ENCODE data around the gene UROC1. TPM values are rescaled to one million over a fixed set of nuclear protein-coding genes. Genes with fewer than 3 reads are reported as not detected.
A peak's percentile ranks its signal among the peaks of the same experiment; 100 is the strongest.

Gene UROC1
- total RNA-seq, 1 donor from 2014 or later: not detected

GRCh38 chr3:126522363-126522788 lies 4.8 kb upstream of the UROC1 start:
- peak; percentile 75 for DNase-seq (ENCODE audit: missing footprints)
- intact Hi-C loops (cut with DNase I): loop anchor here (2.0 to 10.0 kb wide), 4 partner anchors 50 to 1022 kb away; partner anchors contain the start of gene TXNRD3
- no peak for ATAC-seq

- intact Hi-C loops (cut with DNase I): loop anchor here (5.0 to 10.0 kb wide), 3 partner anchors 51 to 936 kb away; partner anchors contain the start of gene TXNRD3
- DNase-seq (ENCODE audit: missing footprints) (no peak), ATAC-seq (no peak)
Measured at GRCh38 chr3:126521122-126521891, 3.7 kb upstream of the UROC1 start.

- intact Hi-C loops (cut with DNase I): loop anchor here (5.0 to 10.0 kb wide), 3 partner anchors 53 to 938 kb away; partner anchors contain the start of gene TXNRD3
- DNase-seq (ENCODE audit: missing footprints) (no peak), ATAC-seq (no peak)
Measured at GRCh38 chr3:126519506-126520455, 2.2 kb upstream of the UROC1 start.

- DNase-seq (ENCODE audit: missing footprints): no peak
- intact Hi-C loops (cut with DNase I): no loop called here
Measured at GRCh38 chr3:126518779-126519177, 1.2 kb upstream of the UROC1 start.

GRCh38 chr3:126517986-126518778 lies 609 bp upstream of the UROC1 start:
- intact Hi-C loops (cut with DNase I): no loop called here
- DNase-seq (ENCODE audit: missing footprints) (no peak), ATAC-seq (peak; percentile 8)

More at GRCh38 chr3:126518779-126519177, 1.2 kb upstream of the UROC1 start:
- no peak for ATAC-seq

- ATAC-seq (no peak), DNase-seq (ENCODE audit: missing footprints) (peak; percentile 4)
Measured at GRCh38 chr3:126516936-126517290, 660 bp downstream of the UROC1 start.

GRCh38 chr3:126516152-126516935 lies 1.2 kb downstream of the UROC1 start:
- DNase-seq (ENCODE audit: missing footprints): peak; percentile 18
- intact Hi-C loops (cut with DNase I): no loop called here
- no peak for ATAC-seq

More at GRCh38 chr3:126516936-126517290, 660 bp downstream of the UROC1 start:
- intact Hi-C loops (cut with DNase I): no loop called here

GRCh38 chr3:126515066-126515706 lies 2.4 kb downstream of the UROC1 start:
- ATAC-seq (no peak), DNase-seq (ENCODE audit: missing footprints) (peak; percentile 35)
- intact Hi-C loops (cut with DNase I): no loop called here

- DNase-seq (ENCODE audit: missing footprints) (peak; percentile 64), ATAC-seq (no peak)
- intact Hi-C loops (cut with DNase I): no loop called here
Measured at GRCh38 chr3:126514161-126514560, 3.4 kb downstream of the UROC1 start.

GRCh38 chr3:126512916-126513650 lies 4.5 kb downstream of the UROC1 start:
- DNase-seq (ENCODE audit: missing footprints) (peak; percentile 33), ATAC-seq (peak; percentile 14)
- intact Hi-C loops (cut with DNase I): no loop called here

GRCh38 chr3:126512026-126512425 lies 5.5 kb downstream of the UROC1 start:
- DNase-seq (ENCODE audit: missing footprints): peak; percentile 31
- ATAC-seq: no peak
- intact Hi-C loops (cut with DNase I): no loop called here

- DNase-seq (ENCODE audit: missing footprints): peak; percentile 15
- no peak for ATAC-seq
- intact Hi-C loops (cut with DNase I): no loop called here
Measured at GRCh38 chr3:126511291-126511690, 6.3 kb downstream of the UROC1 start.

- DNase-seq (ENCODE audit: missing footprints): peak; percentile 32
- no peak for ATAC-seq
- intact Hi-C loops (cut with DNase I): no loop called here
Measured at GRCh38 chr3:126510308-126510910, 7.2 kb downstream of the UROC1 start.

- no peak for DNase-seq (ENCODE audit: missing footprints)
Measured at GRCh38 chr3:126509597-126510307, 7.8 kb downstream of the UROC1 start.

GRCh38 chr3:126508564-126508964 lies 9.0 kb downstream of the UROC1 start:
- DNase-seq (ENCODE audit: missing footprints) (no peak), ATAC-seq (no peak)

More at GRCh38 chr3:126509597-126510307, 7.8 kb downstream of the UROC1 start:
- no peak for ATAC-seq
- intact Hi-C loops (cut with DNase I): no loop called here

GRCh38 chr3:126507886-126508285 lies 9.7 kb downstream of the UROC1 start:
- DNase-seq (ENCODE audit: missing footprints) (peak; percentile 52), ATAC-seq (no peak)
- intact Hi-C loops (cut with DNase I): no loop called here

More at GRCh38 chr3:126508564-126508964, 9.0 kb downstream of the UROC1 start:
- intact Hi-C loops (cut with DNase I): no loop called here

Measured in Right ventricle myocardium inferior (tissue), 1 donor.